Endothelial cell of umbilical vein (primary cell): ENCODE data around the gene CCDC85B. TPM values are rescaled to one million over a fixed set of nuclear protein-coding genes. Genes with fewer than 3 reads are reported as not detected.

Experiments
- BruUV-seq: library from RNA; stranded (reverse); fragments of 400-500 nt; replicated peaks from 2 replicates; lab custom pipeline; 2021; lab: Mats Ljungman, UMichigan
- CTCF ChIA-PET: fragments of 300-600, 350-600 bp; sonication (Branson Sonifier 250); formaldehyde crosslinking; loops from one replicate; lab custom pipeline; 2021; ENCODE audit warnings: antibody characterized with exemption, inconsistent platforms; lab: Charles Lee
- POLR2A ChIA-PET: fragments of 300-600, 350-600 bp; sonication (Branson Sonifier 250); formaldehyde crosslinking; loops from one replicate; lab custom pipeline; 2021; ENCODE audit warnings: antibody characterized with exemption, inconsistent platforms; lab: Charles Lee
- DNase-seq: peaks from one replicate; pipeline ENCODE4 v3.0.0-alpha.2; 2011; ENCODE audit warnings: low read depth, low spot score
- FAIRE-seq: peaks from 2 replicates; lab custom pipeline; 2011; peaks lifted over from hg19 to GRCh38; lab: Jason Lieb, UNC
- H2AFZ ChIP-seq: 2 replicates; pipeline ENCODE4 v1.6.0; 2012; ENCODE audit warnings: low read depth, low read length, control low read depth, inconsistent platforms
- H3K27ac ChIP-seq: 2 replicates; pipeline ENCODE4 v1.5.1; 2011; ENCODE audit warnings: low read depth, mild to moderate bottlenecking, control low read depth, low read length, moderate library complexity; ENCODE audit not compliant: insufficient read depth
- H3K27me3 ChIP-seq, 2 experiments: 2 replicates each; pipeline versions ENCODE4 v1.6.0 to v1.6.1; 2011; ENCODE audit warnings: low read length in 2 of 2, mixed read lengths in 1 of 2; ENCODE audit not compliant: control insufficient read depth in 2 of 2, insufficient read depth in 2 of 2
- H3K36me3 ChIP-seq, 2 experiments: 2 replicates in 1 of 2; 3 replicates in 1 of 2; pipeline ENCODE4 v1.5.1; 2011; ENCODE audit warnings: low read length in 2 of 2, mild to moderate bottlenecking in 1 of 2, moderate library complexity in 1 of 2; ENCODE audit not compliant: control insufficient read depth in 2 of 2, insufficient read depth in 2 of 2; ENCODE audit errors: extremely low read depth in 1 of 2
- H3K4me1 ChIP-seq: 3 replicates; pipeline ENCODE4 v1.5.1; 2011; ENCODE audit warnings: mild to moderate bottlenecking, low read length; ENCODE audit not compliant: control insufficient read depth, insufficient read depth; ENCODE audit errors: extremely low read depth
- H3K4me2 ChIP-seq: 2 replicates; pipeline ENCODE4 v1.6.1; 2011; ENCODE audit warnings: low read length, control low read depth, mixed read lengths; ENCODE audit not compliant: insufficient read depth
- H3K4me3 ChIP-seq, 3 experiments: fragments of 200-600 bp in 1 of 3; sonication (generic), shearing (Covaris generic) in 1 of 3; replicated peaks in 1 of 3; 2 replicates each; pipeline ENCODE4 v1.5.1; 2011 to 2016; ENCODE audit warnings: control low read depth in 3 of 3, low read length in 3 of 3, mild to moderate bottlenecking in 2 of 3, inconsistent platforms in 1 of 3, low read depth in 1 of 3, moderate library complexity in 1 of 3; ENCODE audit not compliant: insufficient read depth in 1 of 3
- H3K79me2 ChIP-seq: 2 replicates; pipeline ENCODE4 v1.6.0; 2012; ENCODE audit warnings: low read length, inconsistent platforms; ENCODE audit not compliant: control insufficient read depth, insufficient read depth
- H3K9ac ChIP-seq: replicated peaks from 2 replicates; pipeline ENCODE3; 2011; ENCODE audit warnings: low read length, control low read depth; ENCODE audit not compliant: insufficient read depth; ENCODE audit errors: extremely low read depth
- H3K9me1 ChIP-seq: replicated peaks from 3 replicates; pipeline ENCODE4 v1.6.0; 2011; ENCODE audit warnings: mild to moderate bottlenecking, low read length; ENCODE audit not compliant: control insufficient read depth, insufficient read depth; ENCODE audit errors: extremely low read depth
- H3K9me3 ChIP-seq: replicated peaks from 2 replicates; pipeline ENCODE4 v1.5.1; 2012; ENCODE audit warnings: low read length, inconsistent platforms; ENCODE audit not compliant: control insufficient read depth, insufficient read depth
- H4K20me1 ChIP-seq: replicated peaks from 2 replicates; pipeline ENCODE3; 2011; ENCODE audit warnings: mild to moderate bottlenecking, low read length; ENCODE audit not compliant: control insufficient read depth, insufficient read depth; ENCODE audit errors: extremely low read depth
- CTCF ChIP-seq, 2 donors: IDR thresholded peaks; 1 replicate in 1 of 2; 2 replicates in 1 of 2; pipeline ENCODE4 v1.5.1; 2011; ENCODE audit warnings: low read length in 2 of 2, mild to moderate bottlenecking in 2 of 2, moderate library complexity in 2 of 2, control low read depth in 1 of 2, inconsistent platforms in 1 of 2, low read depth in 1 of 2; ENCODE audit not compliant: insufficient read depth in 1 of 2; ENCODE audit errors: extremely low read depth in 1 of 2
- EZH2 ChIP-seq: IDR thresholded peaks from 2 replicates; pipeline ENCODE4 v1.6.1; 2012; ENCODE audit warnings: borderline replicate concordance, low read depth, mild to moderate bottlenecking, moderate library complexity, low read length, inconsistent platforms; ENCODE audit not compliant: severe bottlenecking
- FOS ChIP-seq: IDR thresholded peaks from 2 replicates; pipeline ENCODE4 v1.6.1; 2011; ENCODE audit warnings: mild to moderate bottlenecking, low read length, moderate library complexity, borderline replicate concordance; ENCODE audit not compliant: insufficient read depth
- GATA2 ChIP-seq: IDR thresholded peaks from 2 replicates; pipeline ENCODE4 v1.7.0; 2011; ENCODE audit warnings: low read depth, mild to moderate bottlenecking, moderate library complexity, mixed read lengths, low read length; ENCODE audit not compliant: insufficient read length, insufficient read depth
- JUN ChIP-seq: IDR thresholded peaks from 2 replicates; pipeline ENCODE4 v1.6.1; 2011; ENCODE audit warnings: borderline replicate concordance, low read depth; ENCODE audit not compliant: insufficient read length, insufficient read depth
- MAX ChIP-seq: IDR thresholded peaks from 2 replicates; pipeline ENCODE4 v1.6.1; 2011; ENCODE audit not compliant: insufficient read depth, insufficient read length
- MYC ChIP-seq: IDR thresholded peaks from one replicate; pipeline ENCODE4 v1.6.1; 2011; ENCODE audit warnings: mild to moderate bottlenecking, low read depth, low read length
- POLR2A ChIP-seq: IDR thresholded peaks from 2 replicates; pipeline ENCODE4 v1.6.1; 2012; ENCODE audit warnings: low read depth, mild to moderate bottlenecking, control low read depth, low read length
- POLR2AphosphoS5 ChIP-seq: IDR thresholded peaks from 2 replicates; pipeline ENCODE4 v1.6.1; 2012; ENCODE audit warnings: low read depth, mild to moderate bottlenecking, control low read depth, low read length, moderate library complexity; ENCODE audit not compliant: insufficient read depth
- dilution Hi-C: fragments of 300-500 bp; cut with MboI; formaldehyde crosslinking; loops from one replicate; pipeline ENCODE4 v1.15.0; 2019; ENCODE audit warnings: low sequenced_read_pairs; ENCODE audit not compliant: extremely low pct_ligation_motif_present
- intact Hi-C: fragments of 100-400 bp; cut with micrococcal nuclease; formaldehyde crosslinking; loops from one replicate; pipeline ENCODE4 v1.10.0; 2022
- polyA plus RNA-seq, 4 experiments: library from polyadenylated mRNA; depleted of rRNA in 3 of 4; stranded (reverse) in 3 of 4; unstranded in 1 of 4; fragments of >200 nt; gene quantifications; 2 replicates each; pipeline versions ENCODE4 v1.2.1 to v1.2.3, GENCODE V29; 2011 to 2012; ENCODE audit warnings: missing spikeins in 1 of 4
- total RNA-seq: library from RNA; stranded (reverse); gene quantifications from 2 replicates; pipeline ENCODE4 v1.2.3, GENCODE V29; 2021

CCDC85B gene
- total and polyA plus RNA-seq, 2 donors (not counting 3 experiments of a cell fraction or from before 2014, with no cell fraction given) = 105 to 107 TPM

DNA sequence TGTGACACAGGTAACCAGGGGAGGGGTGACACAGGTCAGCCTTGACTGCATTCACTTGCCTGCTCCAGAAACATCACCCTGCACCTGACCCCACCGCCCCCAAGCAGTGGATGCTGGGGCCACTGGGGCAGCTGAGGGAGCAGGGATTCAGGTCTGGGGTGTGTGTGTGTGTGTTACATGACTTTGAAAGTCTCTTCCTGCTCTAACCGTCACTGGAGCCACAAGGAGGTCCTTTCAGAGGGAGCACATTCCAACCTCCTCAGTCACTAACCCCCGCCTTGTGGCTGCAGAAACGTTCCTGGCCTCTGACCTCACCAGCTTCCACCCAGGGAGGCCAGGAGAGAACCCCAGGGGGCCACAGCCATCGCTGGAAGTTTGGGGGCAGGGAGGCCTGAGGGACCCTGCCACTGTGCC lies 12.6 kb downstream of the CCDC85B start:
- DNase-seq (no peak), FAIRE-seq (peak; percentile 66)
- H3K27ac ChIP-seq = peak overlapping the region; percentile 30
- peak overlapping the region; percentile 52 for H2AFZ ChIP-seq
- ChIA-PET CTCF (interaction anchor here (1.1 to 2.3 kb wide), 3 partner anchors 13 to 43 kb away, joined by 3 to 5 read pairs (median 5); partner anchors contain the start of gene MUS81), POLR2A (no interaction called here)
- peak; percentile 57 for TF ChIP-seq FOS
- TF ChIP-seq POLR2AphosphoS5 = peak; percentile 35
- no peak for TF ChIP-seq JUN
- no TSS peak for BruUV-seq
- dilution Hi-C loops = no loop called here
- H3K9ac ChIP-seq = no peak overlapping the region
- peaks cover 15% of the 10 kb centered on the region for H3K4me1 ChIP-seq
- peak overlapping the region; percentile 25 for H3K4me2 ChIP-seq
- H3K36me3 ChIP-seq = no peaks in the 10 kb centered on the region
- H3K9me3 ChIP-seq = no peaks in the 10 kb centered on the region
- H3K9me1 ChIP-seq = no peaks in the 10 kb centered on the region
- intact Hi-C loops = no loop called here
- no peaks in the 10 kb centered on the region for H3K27me3 ChIP-seq
- H4K20me1 ChIP-seq = no peaks in the 10 kb centered on the region
- peaks cover 19% of the 10 kb centered on the region for H3K79me2 ChIP-seq
- no peak overlapping the region for H3K4me3 ChIP-seq

DNA sequence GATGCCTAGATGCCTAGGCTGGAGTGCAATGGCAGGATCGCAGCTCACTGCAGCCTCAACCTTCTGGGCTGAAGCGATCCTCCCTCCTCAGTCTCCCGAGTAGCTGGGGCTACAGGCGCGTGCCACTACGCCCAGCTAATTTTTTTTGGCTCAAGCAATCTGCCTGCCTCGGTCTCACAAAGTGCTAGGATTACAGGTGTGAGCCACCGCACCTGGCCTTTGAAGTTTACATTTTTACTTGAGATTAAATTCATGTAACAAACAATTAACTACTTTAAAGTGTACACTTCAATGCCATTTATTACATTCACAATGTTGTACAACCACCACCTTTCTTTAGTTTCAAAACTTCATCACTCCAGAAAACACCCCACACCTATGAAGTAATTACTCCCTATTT lies 13.2 kb downstream of the CCDC85B start:
- H3K9me1 ChIP-seq = no peaks in the 10 kb centered on the region
- peaks cover 8% of the 10 kb centered on the region for H3K4me1 ChIP-seq
- no peaks in the 10 kb centered on the region for H3K27me3 ChIP-seq
- peak overlapping the region; percentile 30 for H3K27ac ChIP-seq
- H2AFZ ChIP-seq = no peak overlapping the region
- H3K4me3 ChIP-seq = no peak overlapping the region
- dilution Hi-C loops = no loop called here
- DNase-seq (no peak), FAIRE-seq (no peak)
- intact Hi-C loops = no loop called here
- BruUV-seq = no TSS peak
- no peak for TF ChIP-seq POLR2A
- no peak for TF ChIP-seq MYC
- TF ChIP-seq FOS = no peak
- TF ChIP-seq MAX = no peak
- TF ChIP-seq CTCF (IDR thresholded peaks at IDR 0.05; ENCODE audit: extremely low read depth in 1 of 2, insufficient read depth in 1 of 2, low read depth in 1 of 2, low read length in 2 of 2) = no peak
- no peak for TF ChIP-seq JUN
- TF ChIP-seq GATA2 = no peak
- no peak for TF ChIP-seq POLR2AphosphoS5
- no peak for TF ChIP-seq EZH2
- CTCF ChIA-PET = interaction anchor here (1.1 to 2.3 kb wide), 3 partner anchors 12 to 44 kb away, joined by 3 to 5 read pairs (median 5); partner anchors contain the start of gene MUS81
- no peaks in the 10 kb centered on the region for H3K36me3 ChIP-seq
- POLR2A ChIA-PET = no interaction called here
- H3K4me2 ChIP-seq = no peak overlapping the region
- peaks cover 13% of the 10 kb centered on the region for H3K79me2 ChIP-seq
- no peaks in the 10 kb centered on the region for H4K20me1 ChIP-seq
- H3K9me3 ChIP-seq = no peaks in the 10 kb centered on the region
- H3K9ac ChIP-seq = no peak overlapping the region
